Loucy (cell line): ENCODE results near the gene TMTC1.

ENCODE experiments used
- CTCF ChIP-seq: fragments of 200-600 bp; sonication (generic); conservative IDR thresholded peaks from 2 replicates; pipeline ENCODE4 v1.5.1; 2014; ENCODE audit warnings: mild to moderate bottlenecking, antibody characterized with exemption, low read length
- EZH2phosphoT487 ChIP-seq: fragments of 200-600 bp; IDR thresholded peaks from 2 replicates; pipeline ENCODE4 v1.6.1; 2018; ENCODE audit warnings: antibody characterized with exemption, mild to moderate bottlenecking, moderate library complexity, borderline replicate concordance

GRCh38 chr12:29698756-29699155 is 85.0 kb downstream of the TMTC1 start:
- TF ChIP-seq CTCF (no peak), EZH2phosphoT487 (no peak)
